Ovary (tissue), 3 donors: ENCODE data around the gene ENKUR.

Source experiments
- CTCF ChIP-seq, 3 donors: fragments of 450-650 bp in 2 of 3; fragments of 200-600 bp in 1 of 3; IDR thresholded peaks; one replicate each; pipeline versions ENCODE4 v1.5.1 to v1.8.0; 2016 to 2022; ENCODE audit warnings: antibody characterized with exemption in 3 of 3, mild to moderate bottlenecking in 1 of 3
- EP300 ChIP-seq: sonication (generic); formaldehyde crosslinking; IDR thresholded peaks from one replicate; pipeline ENCODE4 v1.6.1; 2017; ENCODE audit warnings: antibody characterized with exemption
- POLR2A ChIP-seq: fragments of 450-650 bp; IDR thresholded peaks from one replicate; pipeline ENCODE4 v1.6.1; 2017; ENCODE audit warnings: antibody characterized with exemption, mild to moderate bottlenecking, moderate library complexity
- donor health status: DM: no; HTN: no; CAD: no.

GRCh38 chr10:25023278-25023677 is 7.3 kb upstream of the ENKUR start:
- TF ChIP-seq CTCF (IDR thresholded peaks at IDR 0.05) (no peak), POLR2A (no peak), EP300 (no peak)
